Thyroid gland (tissue), 4 donors: ENCODE results near the gene RAD23B. TPM values are rescaled to one million over a fixed set of nuclear protein-coding genes. Genes with fewer than 3 reads are reported as not detected.

Experiments used
- DNase-seq, 2 donors: peaks; one replicate each; pipeline ENCODE4 v3.0.0-alpha.2; 2019
- H3K27ac ChIP-seq, 3 donors: fragments of 200-600 bp; sonication (generic); 1 replicate in 2 of 3; 2 replicates in 1 of 3; pipeline ENCODE4 v1.5.1; 2016 to 2019; ENCODE audit warnings: mild to moderate bottlenecking in 1 of 3, moderate library complexity in 1 of 3
- H3K27me3 ChIP-seq: fragments of 200-600 bp; sonication (generic); one replicate; pipeline ENCODE4 v1.5.1; 2019
- H3K36me3 ChIP-seq, 2 donors: fragments of 200-600 bp; sonication (generic); one replicate each; pipeline ENCODE4 v1.5.1; 2016 to 2019
- H3K4me1 ChIP-seq, 2 donors: fragments of 200-600 bp; sonication (generic); one replicate each; pipeline ENCODE4 v1.5.1; 2017 to 2019
- H3K4me3 ChIP-seq, 3 donors: fragments of 200-600 bp; sonication (generic); replicated peaks in 1 of 3; 1 replicate in 2 of 3; 2 replicates in 1 of 3; pipeline ENCODE4 v1.5.1; 2016; ENCODE audit warnings: mild to moderate bottlenecking in 1 of 3
- H3K9me3 ChIP-seq: fragments of 200-600 bp; sonication (generic); one replicate; pipeline ENCODE4 v1.5.1; 2017
- CTCF ChIP-seq, 6 experiments: fragments of 200-600 bp in 3 of 6; fragments of 450-650 bp in 3 of 6; sonication (generic) in 3 of 6; IDR thresholded peaks; one replicate each; pipeline ENCODE4 v1.5.1; 2016 to 2019; ENCODE audit warnings: antibody characterized with exemption in 6 of 6, mild to moderate bottlenecking in 2 of 6, inconsistent platforms in 1 of 6, moderate library complexity in 1 of 6
- POLR2A ChIP-seq, 2 donors: fragments of 450-650 bp; IDR thresholded peaks; one replicate each; pipeline ENCODE4 v1.6.1; 2017; ENCODE audit warnings: antibody characterized with exemption in 2 of 2, mild to moderate bottlenecking in 2 of 2, moderate library complexity in 1 of 2
- WGBS, 2 donors: methylation state at CpG; one replicate each; pipeline ENCODE4 v1.1.5; 2017; 5-methylcytosine and 5-hydroxymethylcytosine counted together
- intact Hi-C: fragments of 100-400 bp; cut with DNase I; formaldehyde crosslinking; loops from one replicate; pipeline ENCODE4 v1.15.1; 2023
- total RNA-seq, 4 donors: library from RNA; depleted of rRNA; stranded (reverse); fragments of >200 nt; gene quantifications; one replicate each; pipeline ENCODE4 v1.2.3, GENCODE V29; 2016

The RAD23B gene
- total RNA-seq, 4 donors from 2014 or later = 68.6 to 85.7 (median 81.0) TPM

GRCh38 chr9:107368696-107369095 lies 85.6 kb downstream of the RAD23B start:
- Histone ChIP-seq H3K9me3 (no peaks in the 10 kb centered on the region), H3K4me1 (peaks cover 0 to 6% of the 10 kb centered on the region in 2 donors), H3K27me3 (no peaks in the 10 kb centered on the region), H3K4me3 (no peak overlapping the region), H3K36me3 (no peaks in the 10 kb centered on the region), H3K27ac (no peak overlapping the region)
- DNase-seq = no peak
- WGBS, 2 donors = 80 to 86% methylated on average over 9 of the region's 9 CpGs
- intact Hi-C loops = no loop called here
- TF ChIP-seq POLR2A (IDR thresholded peaks at IDR 0.05) (no peak), CTCF (IDR thresholded peaks at IDR 0.05) (no peak)

GRCh38 chr9:107373809-107374208 lies 90.7 kb downstream of the RAD23B start:
- intact Hi-C loops = no loop called here
- DNase-seq = no peak
- no peak overlapping the region for H3K4me3 ChIP-seq
- 45 to 53% methylated on average over 2 of the region's 2 CpGs for WGBS, 2 donors
- no peak for TF ChIP-seq CTCF (IDR thresholded peaks at IDR 0.05)
- TF ChIP-seq POLR2A (IDR thresholded peaks at IDR 0.05) = no peak
- no peak overlapping the region for H3K27ac ChIP-seq
- H3K4me1 ChIP-seq = peaks cover 0 to 11% of the 10 kb centered on the region in 2 donors
- H3K36me3 ChIP-seq = no peaks in the 10 kb centered on the region
- no peaks in the 10 kb centered on the region for H3K9me3 ChIP-seq
- H3K27me3 ChIP-seq = no peaks in the 10 kb centered on the region

- 79 to 84% methylated on average over 3 of the region's 3 CpGs for WGBS, 2 donors
- Histone ChIP-seq H3K27me3 (no peaks in the 10 kb centered on the region), H3K36me3 (no peaks in the 10 kb centered on the region), H3K4me3 (no peak overlapping the region), H3K4me1 (peaks cover 0 to 11% of the 10 kb centered on the region in 2 donors), H3K9me3 (no peaks in the 10 kb centered on the region), H3K27ac (no peak overlapping the region)
- intact Hi-C loops = no loop called here
- TF ChIP-seq CTCF (IDR thresholded peaks at IDR 0.05) (no peak), POLR2A (IDR thresholded peaks at IDR 0.05) (no peak)
- DNase-seq = no peak
Measured at GRCh38 chr9:107375001-107375400, 91.9 kb downstream of the RAD23B start.

- Histone ChIP-seq H3K27ac (no peak overlapping the region), H3K27me3 (no peaks in the 10 kb centered on the region), H3K36me3 (no peaks in the 10 kb centered on the region), H3K4me3 (no peak overlapping the region), H3K9me3 (no peaks in the 10 kb centered on the region), H3K4me1 (peaks cover 0 to 11% of the 10 kb centered on the region in 2 donors)
- intact Hi-C loops = no loop called here
- WGBS, 2 donors = 69 to 72% methylated on average over 10 of the region's 10 CpGs
- no peak for DNase-seq
- TF ChIP-seq CTCF (IDR thresholded peaks at IDR 0.05) (no peak), POLR2A (IDR thresholded peaks at IDR 0.05) (no peak)
Measured at GRCh38 chr9:107375651-107376369, 92.7 kb downstream of the RAD23B start.

GRCh38 chr9:107378006-107378405 lies 94.9 kb downstream of the RAD23B start:
- no peak for DNase-seq
- Histone ChIP-seq H3K27ac (no peak overlapping the region), H3K4me1 (peaks cover 0 to 11% of the 10 kb centered on the region in 2 donors), H3K36me3 (no peaks in the 10 kb centered on the region), H3K4me3 (no peak overlapping the region), H3K9me3 (no peaks in the 10 kb centered on the region), H3K27me3 (no peaks in the 10 kb centered on the region)
- WGBS, 2 donors = 55 to 56% methylated on average over 2 of the region's 2 CpGs
- intact Hi-C loops = no loop called here
- TF ChIP-seq POLR2A (IDR thresholded peaks at IDR 0.05) (no peak), CTCF (IDR thresholded peaks at IDR 0.05) (no peak)
